CD4-positive, alpha-beta T cell treated with Interferon alpha-2 for 1 hour (primary cell): Measurements from ENCODE around the gene TMEM41A.

Experiments
- DNase-seq, 2 donors: peaks; one replicate each; pipeline ENCODE4 v3.0.0-alpha.2; 2020 to 2022

TMEM41A gene

DNA sequence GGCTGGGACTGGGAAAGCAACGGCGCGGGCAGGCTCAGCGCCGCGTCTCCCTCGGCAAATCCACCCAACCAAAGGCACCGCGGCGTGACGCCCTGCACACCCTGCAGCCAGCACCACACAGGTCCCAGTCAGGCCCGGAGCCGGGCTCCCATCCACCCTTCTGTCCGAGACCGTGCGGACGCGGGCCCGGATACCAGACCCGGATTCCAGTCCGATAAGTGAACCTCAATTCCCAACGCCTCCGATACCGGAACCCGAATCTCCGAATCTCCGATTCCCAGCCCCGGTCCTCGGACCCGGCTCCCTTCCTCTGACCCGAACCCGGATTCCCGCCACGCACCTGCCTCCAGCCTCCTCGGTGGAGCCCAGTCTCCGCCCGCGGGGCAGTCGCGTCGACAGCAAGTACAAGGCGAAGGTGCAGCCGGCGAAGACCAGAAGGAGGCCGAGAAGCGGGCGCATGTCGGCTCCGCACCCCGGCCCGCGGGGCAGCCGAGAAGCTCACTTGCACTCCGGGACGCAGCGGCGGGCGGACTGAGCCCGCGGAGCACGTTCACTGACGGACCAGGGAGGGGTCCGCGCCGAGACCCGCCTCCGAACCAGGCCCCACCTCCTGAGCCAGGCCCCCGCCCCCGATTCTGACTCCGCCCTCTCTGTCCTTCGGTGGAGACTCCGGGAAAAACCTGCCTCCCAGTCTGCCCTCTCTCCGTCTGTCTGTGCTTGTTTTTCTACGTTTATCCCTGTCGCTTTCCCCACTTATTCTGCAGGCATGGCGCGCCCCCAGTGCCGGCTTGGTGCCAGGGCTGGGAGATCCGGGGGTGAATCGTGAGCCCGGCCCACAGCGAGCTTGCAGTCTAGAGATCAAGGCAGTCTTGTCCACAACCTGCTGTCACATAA is at the start of gene TMEM41A:
Gene TMEM41A (minus strand): TSS at position 533 of the 894 bp plus-strand sequence. CDS start 74 bp downstream, at position 459.
- peak; percentile 86 to 91 for DNase-seq

DNA sequence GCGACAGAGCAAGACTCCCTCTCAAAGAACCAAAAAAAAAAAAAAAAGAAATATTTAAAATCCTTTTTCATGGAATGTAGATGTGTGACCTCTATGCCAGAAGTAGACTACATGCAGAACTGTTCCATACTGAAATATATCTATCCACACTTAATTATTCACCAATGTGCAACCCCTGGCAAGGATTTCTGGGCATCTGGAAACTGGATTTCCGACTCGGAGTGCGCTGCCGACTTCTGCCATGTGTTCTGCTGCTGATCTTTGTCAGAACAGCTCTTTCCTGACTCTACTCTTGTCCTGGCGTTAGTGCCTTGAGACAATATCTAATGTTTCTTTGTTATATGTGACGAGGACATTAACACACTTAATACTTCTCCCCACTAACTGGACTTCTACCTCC is 41.9 kb upstream of the TMEM41A start:
- no peak for DNase-seq

DNA sequence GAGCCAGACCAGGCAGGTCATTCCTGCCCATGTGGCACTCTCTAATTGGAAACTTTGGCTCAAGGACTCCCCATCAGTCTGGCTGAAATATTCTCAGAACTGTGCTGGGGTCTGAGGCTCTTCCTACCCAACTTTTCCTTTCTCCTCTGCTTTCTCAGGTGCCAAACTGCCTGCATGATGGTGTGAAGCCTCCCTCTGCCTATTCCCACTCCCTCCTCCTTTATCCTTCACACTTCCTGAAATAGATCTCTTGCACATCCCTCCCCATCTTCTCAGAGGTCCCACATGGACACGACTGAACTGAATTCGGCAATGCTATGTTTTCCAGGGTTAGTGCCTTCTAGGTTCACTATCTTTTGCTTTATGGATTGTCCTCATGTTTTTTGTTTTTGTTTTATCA is 41.1 kb upstream of the TMEM41A start:
- no peak for DNase-seq

DNA sequence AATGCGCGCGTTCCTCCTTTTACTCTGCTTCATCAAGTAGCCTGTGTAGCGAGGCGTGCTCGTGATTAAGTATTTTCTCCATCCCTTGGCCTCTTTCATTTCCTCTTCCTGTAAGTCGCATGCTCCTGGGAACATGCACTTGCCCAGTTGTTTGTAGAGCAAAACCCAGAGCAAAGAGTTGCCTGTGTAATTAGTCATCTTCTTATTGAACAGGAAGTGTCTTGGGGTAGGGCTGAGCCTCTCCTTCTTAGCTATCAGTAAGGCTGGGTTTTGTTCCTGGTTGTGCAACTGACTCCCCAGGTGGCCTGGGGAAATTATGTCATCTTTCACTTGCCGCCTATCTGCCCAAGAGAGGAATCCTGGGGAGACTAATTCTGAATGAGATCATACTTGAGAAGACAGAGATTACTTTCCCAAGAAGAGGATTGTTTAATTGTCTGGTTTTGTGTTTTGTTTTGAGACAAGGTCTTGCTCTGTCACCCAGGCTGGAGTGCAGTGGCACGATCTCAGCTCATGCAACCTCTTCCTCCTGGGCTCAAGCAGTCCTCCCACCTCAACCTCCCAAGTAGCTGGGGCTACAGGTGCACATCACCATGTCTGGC is 38.6 kb upstream of the TMEM41A start:
- DNase-seq, result peak; percentile 31 to 58

DNA sequence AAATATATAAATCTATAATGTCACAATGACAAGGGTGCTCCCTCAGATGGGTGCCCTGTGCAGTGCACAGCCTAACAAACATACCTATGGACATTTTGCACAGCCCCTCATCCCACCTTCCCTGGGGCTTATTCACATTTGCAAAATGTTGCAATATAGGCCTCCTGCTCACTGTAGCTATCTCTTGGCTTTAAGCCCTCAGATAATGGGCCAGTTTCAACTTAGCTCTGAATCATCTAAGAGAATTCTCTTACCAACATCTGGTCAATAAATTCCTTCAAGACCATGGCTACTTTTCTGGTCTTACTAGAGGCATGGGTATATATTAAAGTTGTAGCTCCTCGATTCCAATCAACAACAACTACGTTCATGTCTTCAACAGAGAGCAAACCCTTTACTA is 35.7 kb upstream of the TMEM41A start:
- DNase-seq, result no peak

DNA sequence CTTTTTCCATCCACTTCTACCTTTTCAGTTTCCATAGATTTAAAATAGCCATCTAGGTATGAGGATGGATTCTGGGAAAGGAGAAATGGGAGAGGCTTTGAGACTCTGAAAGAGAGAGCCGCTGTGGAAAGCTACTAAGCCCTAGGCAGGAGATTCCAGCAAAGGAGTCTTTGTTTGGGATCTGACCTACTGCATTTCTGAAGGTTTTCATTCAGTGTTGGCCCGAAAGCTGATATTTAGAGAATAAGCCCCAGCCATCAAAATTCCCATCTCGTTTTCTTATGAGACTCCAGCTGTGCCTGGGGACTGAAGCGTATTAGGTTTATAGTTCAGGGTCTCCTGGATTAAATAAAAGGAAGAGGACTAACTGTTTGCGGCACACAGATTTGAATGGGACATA is 34.1 kb upstream of the TMEM41A start:
- DNase-seq, result no peak

DNA sequence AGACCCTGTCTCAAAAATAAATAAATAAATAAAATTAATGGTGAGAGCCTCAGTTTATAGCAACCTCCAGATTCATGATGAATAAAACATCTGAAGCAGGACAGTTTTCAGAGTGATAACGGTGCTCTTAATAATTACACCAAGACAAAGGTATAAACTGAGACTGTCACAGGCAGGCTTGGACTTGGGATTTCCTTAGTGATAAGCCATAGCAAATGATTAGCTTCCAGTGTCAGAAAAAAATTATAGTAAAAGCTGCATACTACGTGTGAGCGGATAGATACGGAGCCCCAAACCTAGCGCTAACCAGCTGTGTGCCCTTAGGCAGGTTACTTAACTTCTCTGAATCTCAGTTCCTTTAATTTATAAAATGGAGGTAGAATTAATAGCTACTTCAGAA is 32.0 kb upstream of the TMEM41A start:
- DNase-seq, result no peak

DNA sequence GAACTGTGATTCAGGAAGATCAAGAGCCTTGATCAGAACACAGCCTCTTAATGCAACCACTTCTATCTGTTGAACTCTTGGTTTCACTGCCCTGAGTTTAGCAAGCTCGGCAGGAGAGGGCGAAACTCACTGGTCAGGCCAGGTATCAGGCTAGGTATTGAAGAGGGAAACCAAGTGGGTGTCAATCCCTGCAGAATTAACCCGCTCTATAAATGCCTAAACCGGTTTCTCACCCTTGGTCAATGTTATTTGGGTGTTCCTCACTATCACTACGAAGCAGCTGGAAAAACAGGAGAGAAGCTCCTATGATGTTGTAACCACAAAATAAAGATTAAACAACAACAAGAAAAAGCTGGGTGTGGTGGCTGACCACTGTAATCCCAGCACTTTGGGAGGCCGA is 29.7 kb upstream of the TMEM41A start:
- DNase-seq, result no peak

DNA sequence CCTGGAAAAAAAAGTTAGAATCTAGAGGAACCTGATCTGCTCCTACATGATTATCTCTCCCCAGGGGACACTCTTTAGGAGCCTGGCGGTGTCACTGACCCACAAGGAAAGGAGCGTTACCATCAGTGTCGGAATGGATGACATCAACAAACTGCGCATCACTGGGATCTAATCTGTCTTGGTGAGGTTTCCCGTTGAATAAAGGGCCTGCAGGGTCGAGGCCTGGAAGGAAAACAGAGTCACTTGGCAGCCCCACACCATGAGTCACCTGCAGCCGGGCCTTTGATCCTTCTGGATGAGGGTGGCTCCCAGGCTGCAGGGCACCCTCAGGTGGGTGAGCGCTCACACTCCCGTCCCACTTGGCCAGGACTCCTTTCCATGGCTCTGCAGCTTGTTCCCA is 28.5 kb upstream of the TMEM41A start:
- no peak for DNase-seq

DNA sequence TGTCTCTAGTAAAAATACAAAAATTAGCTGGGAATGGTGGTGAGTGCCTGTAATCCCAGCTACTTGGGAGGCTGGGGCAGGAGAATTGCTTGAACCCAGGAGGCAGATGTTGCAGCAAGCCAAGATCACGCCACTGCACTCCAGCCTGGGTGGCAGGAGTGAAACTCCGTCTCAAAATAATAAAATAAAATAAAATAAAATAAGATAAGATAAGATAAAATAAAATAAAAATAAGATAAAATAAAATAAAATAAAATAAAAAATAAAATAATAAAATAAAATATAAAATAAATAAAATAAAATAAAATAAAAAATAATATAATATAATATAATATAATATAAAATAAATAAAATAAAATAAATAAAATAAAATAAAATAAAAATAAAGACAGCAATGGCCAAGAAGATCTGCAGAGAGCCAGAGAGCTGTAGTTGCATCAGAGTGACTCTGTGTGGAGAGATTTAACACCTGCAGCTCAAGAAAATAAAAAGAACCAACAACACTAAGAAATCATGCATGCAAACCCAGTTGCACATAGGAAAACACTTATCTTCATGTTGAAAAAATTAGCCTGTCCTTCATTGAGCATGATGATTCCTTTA is 27.6 kb upstream of the TMEM41A start:
- no peak for DNase-seq

DNA sequence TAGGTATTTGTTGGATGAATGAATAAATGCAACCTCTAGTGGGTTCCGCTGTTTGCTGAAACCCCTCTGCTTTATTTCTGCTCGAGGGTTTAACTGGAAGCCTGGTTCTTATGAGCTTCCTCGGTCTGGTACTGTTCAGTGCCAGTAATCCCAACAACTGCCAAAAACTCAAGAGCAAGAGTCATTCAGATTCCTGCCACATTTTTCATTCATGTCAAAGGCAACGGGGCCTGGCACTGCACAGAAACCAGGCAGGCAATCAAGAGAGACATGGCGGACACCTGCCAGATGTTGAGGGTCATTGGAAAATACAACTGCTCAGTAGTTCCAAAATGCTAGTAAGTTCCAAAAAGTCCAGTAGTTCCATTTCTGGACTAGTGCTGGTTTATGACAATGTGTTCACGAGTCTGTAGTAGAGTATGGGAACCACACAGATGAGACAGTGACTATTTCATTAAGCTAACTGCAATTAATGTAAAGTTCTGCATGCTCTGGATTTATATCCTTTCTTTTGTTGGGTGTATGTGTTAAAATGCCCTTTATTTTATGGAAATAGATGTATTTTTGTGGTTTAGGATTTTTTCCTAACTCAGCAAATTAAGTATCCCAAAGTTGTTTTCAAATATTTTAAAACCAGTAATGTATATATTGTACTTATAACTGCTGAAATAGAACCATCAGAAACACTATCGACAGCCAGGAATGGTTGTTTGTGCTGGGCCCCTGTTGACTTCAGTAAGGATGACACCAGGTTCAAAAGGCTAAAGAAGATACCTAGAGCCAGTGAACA is 22.7 kb upstream of the TMEM41A start:
- no peak for DNase-seq

DNA sequence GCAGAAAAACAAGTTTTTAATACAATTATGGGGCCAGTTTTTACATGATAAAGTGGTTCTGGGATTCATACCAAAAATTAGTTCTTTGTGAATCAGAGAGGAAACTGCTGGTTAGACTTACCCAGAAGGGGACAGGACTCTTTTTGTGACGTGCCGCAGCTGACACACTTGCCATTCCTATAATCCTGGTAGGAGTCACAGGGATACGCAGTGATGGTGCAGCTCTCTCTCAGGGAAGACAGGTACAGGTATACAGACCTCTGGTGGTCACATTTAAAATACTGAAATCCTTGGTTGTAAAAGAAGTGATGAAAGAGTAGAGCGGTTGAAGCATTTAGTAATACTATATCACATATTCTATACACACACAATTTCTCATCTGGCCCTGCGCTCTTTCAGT is 20.2 kb upstream of the TMEM41A start:
- no peak for DNase-seq

DNA sequence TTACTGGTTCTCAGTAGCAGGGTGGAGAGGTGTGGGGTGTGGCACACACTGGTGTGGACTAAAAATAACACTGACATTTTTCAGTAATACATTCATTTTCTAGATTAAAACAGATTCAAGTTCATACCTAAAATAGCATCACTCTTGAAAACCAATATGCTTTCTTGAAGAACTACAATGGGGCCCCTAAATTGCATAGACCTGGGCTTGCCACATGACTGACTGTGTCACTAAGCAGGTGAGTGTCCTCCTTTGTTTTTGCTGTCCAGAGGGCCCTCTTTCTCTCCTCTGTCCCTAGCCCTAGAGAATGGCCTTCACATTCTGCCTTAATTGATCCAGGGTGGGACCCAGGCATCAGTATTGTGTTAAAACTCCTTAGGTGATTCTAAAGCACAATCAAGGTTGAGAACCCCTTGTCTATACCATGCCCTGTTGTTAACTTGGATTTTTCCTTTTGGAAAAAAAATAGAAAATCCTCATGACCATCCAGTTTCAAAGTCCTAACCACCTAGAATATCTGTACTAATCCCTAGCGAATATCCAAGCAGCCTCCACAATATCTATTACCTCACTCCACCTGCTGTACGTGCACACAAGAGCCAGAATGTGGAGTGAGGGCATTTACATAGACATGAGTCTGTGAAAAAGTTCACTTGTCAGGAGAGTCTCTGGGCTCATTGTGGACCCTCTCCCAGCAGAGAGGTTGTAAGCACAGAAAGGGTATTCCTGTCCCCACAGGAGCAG is 18.7 kb upstream of the TMEM41A start:
- DNase-seq, result no peak

DNA sequence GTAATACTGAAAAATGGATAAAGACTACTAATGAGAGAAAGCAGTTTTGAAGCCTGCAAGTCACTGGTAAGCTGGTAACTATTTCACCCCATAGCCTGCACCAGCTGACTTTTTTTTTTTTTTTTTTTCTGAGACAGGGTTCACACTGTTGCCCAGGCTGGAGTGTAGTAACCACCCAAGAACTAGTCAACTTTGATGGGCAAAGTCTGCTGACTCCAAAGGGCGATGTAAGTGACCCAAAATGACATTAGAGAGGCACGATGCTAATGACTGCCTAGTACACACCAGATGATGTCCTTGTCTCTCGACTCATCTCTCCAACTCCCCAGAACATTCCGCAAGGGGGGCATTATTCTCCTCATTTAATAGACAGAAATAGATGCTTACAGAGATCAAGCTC is 12.9 kb upstream of the TMEM41A start:
- DNase-seq, result no peak

DNA sequence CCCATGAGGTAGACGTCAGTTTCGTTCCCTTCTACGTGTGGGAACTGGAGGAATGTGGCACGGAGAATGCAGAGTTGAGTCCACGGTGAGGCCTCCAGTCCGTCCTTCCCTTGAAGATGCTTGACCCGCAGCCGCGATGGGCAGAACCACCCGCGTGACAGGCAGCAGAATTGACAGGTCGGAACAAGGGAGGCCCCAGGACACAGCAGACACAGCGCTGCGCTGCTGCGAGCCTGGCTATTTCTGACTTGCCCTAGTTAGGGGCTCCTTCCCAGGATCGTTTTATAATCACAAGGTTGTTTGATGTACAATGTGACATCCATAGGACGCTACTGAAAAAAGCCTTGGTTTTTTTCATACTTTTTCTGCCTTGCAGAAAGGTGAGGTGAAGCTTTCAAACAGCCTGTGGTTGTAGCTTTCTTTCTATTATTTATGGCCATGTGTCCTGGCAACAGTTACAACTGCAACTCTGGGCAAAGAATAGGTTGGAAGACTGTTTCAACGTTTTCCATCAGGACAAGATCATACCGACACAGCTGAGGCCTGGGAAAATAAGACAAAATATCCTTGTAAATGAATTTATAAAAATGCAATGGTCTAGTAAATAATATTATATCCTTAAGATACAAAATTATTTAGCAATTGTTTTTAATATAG is 9.6 kb upstream of the TMEM41A start:
- no peak for DNase-seq

DNA sequence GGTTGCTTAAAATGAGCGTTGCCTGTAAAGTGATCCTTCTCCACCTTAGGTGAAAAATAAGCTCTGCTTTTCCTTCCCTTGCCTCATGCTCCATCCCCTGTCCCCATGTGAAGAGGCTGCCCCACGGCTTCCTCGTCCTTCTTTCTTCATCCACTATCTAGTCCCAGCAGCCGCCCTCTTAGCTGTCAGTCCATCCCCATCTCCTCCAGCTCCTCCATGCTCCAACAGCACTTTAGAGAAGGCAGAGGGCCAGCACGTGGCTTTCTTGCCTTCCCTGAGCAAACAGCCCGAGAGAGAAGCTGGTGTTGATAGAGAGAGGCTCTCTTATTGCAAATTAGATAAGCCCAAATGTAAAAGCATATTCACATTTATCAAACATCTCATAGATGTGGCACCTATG is 9.0 kb upstream of the TMEM41A start:
- DNase-seq, result no peak

DNA sequence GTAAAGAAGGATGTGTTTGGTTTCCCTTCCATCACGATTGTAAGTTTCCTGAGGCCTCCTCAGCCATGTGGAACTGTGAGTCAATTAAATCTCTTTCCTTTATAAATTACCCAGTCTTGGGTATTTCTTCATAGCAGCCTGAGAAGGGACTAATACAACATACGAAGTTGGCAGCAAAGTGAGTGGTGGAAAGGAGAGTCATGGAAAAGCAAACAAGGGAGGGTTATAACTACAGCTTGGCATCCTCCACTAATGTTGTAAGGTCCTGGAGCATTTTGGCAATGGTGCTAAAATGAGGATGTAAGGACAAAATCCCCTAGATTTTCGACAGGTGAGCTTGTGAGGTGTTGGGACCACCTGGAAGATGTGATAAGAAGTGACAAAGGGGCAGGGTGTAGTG is 5.8 kb upstream of the TMEM41A start:
- DNase-seq, result no peak

DNA sequence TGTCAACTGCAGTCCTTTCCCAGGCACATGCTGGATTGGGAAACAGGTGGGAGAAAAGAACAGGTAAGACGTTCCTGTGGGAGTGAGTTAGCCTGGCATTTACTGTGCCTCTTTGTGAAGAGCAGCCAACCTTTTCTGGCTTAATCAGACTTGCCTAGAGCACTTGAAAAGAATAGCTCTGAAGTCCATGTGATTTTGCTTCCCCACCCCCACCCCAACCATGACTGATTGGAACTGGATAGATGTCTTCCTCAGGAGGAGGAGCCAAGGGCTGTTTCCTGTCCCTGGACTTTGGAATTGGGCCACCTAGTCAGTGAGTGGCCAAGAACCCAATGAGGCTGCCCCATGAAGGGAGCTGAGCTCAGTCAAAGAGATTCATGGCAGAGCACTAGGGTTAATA is 4.7 kb upstream of the TMEM41A start:
- no peak for DNase-seq

DNA sequence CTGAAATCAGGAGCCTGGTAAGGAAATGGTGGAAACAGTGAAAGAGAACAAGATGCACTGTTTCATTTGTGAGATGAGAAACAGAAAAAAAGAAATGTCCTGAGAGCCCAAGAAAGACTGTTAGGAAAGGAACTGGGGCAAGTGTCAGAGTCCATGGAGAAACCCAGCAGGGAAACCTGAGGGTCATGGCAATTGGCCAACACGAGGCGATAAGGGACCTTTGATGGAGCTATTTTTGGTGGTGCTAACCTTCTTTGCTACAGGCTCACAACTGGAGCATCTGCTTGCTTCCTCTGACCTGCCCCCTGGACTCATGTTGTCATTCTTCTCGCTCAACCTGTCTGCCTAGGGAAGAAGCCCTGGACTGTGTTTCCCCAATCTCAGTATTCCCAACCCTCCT is 4.2 kb upstream of the TMEM41A start:
- no peak for DNase-seq

DNA sequence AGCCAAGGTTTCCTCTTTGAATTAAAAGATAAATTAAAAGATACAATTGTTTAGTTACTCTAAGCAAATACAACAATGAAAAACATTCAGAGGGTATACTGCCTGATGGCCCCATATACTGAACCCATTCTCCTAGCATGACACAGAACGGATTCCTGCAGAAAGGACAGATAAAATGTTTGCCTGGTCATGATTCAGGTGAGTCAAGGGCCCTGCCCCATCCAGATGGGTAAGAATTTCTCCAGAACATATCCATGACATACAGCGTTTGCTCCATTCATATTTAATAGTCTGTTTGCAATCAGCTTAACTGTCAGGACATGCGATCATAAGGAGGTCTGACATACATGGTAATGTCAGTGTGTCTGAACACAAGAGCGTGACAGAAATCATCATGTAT is 8.6 kb downstream of the TMEM41A start:
- DNase-seq, result no peak

DNA sequence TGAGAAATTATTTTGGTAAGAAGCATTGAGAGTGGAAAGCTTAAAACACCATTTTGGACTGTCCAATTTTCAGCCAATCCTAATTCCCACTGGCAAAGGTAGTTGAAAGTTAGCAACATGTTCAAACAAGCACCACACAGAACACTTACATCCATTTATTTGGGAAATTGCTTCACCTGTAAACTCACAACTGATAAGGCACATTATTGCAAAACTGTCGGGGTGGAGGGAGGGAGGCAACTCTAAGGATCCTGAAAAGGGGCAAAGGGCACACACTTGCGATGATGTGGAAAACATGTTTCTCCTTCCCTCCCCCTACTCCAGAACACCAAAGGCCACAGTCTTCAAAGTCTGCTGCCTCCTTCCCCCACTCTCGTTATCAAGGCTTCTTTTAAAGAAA is 9.4 kb downstream of the TMEM41A start:
- DNase-seq, result no peak

DNA sequence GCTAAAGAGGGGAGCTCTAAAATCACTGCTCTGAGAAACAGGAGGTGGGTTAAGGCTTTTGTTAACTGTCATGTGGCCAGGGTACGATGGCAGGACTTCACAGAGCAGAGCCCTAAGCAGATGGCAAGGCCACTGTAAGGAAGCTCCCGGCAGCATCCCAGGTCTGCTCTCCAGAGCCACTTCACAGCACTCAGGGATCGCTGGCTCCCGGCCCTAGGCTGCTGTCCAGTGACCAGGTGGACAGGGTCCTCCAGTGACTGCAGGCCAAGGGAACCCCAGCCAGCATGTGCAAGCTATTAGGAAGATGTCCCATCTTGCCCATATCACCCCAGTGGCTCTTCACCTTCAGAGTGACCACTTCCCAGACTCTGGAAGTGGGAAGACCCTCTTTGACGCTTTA is 10.4 kb downstream of the TMEM41A start:
- DNase-seq, result no peak
